ENCODE measurements around the gene METTL26. TPM values are rescaled to one million over a fixed set of nuclear protein-coding genes. Genes with fewer than 3 reads are reported as not detected.

METTL26 gene
- total and polyA plus RNA-seq, 10 of the 15 experiments (the other 5 are each of a cell fraction or from before 2014, with no cell fraction given) = 5.4 to 163 (median 79.3) TPM

GRCh38 chr16:589658-590187, 46.4 kb downstream of the METTL26 start, which contains the start of gene RAB40C (continued):
- TF ChIP-seq, protein P1, sequence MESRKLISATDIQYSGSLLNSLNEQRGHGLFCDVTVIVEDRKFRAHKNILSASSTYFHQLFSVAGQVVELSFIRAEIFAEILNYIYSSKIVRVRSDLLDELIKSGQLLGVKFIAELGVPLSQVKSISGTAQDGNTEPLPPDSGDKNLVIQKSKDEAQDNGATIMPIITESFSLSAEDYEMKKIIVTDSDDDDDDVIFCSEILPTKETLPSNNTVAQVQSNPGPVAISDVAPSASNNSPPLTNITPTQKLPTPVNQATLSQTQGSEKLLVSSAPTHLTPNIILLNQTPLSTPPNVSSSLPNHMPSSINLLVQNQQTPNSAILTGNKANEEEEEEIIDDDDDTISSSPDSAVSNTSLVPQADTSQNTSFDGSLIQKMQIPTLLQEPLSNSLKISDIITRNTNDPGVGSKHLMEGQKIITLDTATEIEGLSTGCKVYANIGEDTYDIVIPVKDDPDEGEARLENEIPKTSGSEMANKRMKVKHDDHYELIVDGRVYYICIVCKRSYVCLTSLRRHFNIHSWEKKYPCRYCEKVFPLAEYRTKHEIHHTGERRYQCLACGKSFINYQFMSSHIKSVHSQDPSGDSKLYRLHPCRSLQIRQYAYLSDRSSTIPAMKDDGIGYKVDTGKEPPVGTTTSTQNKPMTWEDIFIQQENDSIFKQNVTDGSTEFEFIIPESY (IDR thresholded peaks at IDR 0.05) = no peak; the same call in 1 of the 2 replicates
- no peak for TF ChIP-seq USF1 (IDR thresholded peaks at IDR 0.05; ENCODE audit: borderline replicate concordance, extremely low read length, insufficient read depth, low read depth, low read length)
- no peak for TF ChIP-seq CBX3 (IDR thresholded peaks at IDR 0.05; ENCODE audit: borderline replicate concordance, low read depth)
- no peak for TF ChIP-seq NFYA (IDR thresholded peaks at IDR 0.05; ENCODE audit: borderline replicate concordance, low read depth, low read length)
- no peak for TF ChIP-seq NR2F1 (conservative IDR thresholded peaks at IDR 0.05)
- no peak for TF ChIP-seq JUNB (IDR thresholded peaks at IDR 0.05)
- peak; percentile 27; the same call in 1 of the 2 replicates for TF ChIP-seq ATF7 (IDR thresholded peaks at IDR 0.05; ENCODE audit: low read depth)
- TF ChIP-seq TARDBP (IDR thresholded peaks at IDR 0.05; ENCODE audit: borderline replicate concordance) = no peak
- no peak for TF ChIP-seq ZBED1 (IDR thresholded peaks at IDR 0.05; ENCODE audit: borderline replicate concordance)
- TF ChIP-seq, protein P2, sequence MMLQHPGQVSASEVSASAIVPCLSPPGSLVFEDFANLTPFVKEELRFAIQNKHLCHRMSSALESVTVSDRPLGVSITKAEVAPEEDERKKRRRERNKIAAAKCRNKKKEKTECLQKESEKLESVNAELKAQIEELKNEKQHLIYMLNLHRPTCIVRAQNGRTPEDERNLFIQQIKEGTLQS (IDR thresholded peaks at IDR 0.05; ENCODE audit: borderline replicate concordance, extremely low read depth, low read depth, low read length) = no peak
- TF ChIP-seq HDAC2 (IDR thresholded peaks at IDR 0.05) = no peak
- TF ChIP-seq MYC (IDR thresholded peaks at IDR 0.05; ENCODE audit: insufficient read depth, insufficient read length, insufficient replicate concordance, low read length, severe bottlenecking) = no peak
- peak; percentile 92 for TF ChIP-seq NFYB (IDR thresholded peaks at IDR 0.05; ENCODE audit: insufficient read depth, low read depth, low read length)
- TF ChIP-seq ZNF622 (IDR thresholded peaks at IDR 0.05) = no peak
- TF ChIP-seq, protein P3, sequence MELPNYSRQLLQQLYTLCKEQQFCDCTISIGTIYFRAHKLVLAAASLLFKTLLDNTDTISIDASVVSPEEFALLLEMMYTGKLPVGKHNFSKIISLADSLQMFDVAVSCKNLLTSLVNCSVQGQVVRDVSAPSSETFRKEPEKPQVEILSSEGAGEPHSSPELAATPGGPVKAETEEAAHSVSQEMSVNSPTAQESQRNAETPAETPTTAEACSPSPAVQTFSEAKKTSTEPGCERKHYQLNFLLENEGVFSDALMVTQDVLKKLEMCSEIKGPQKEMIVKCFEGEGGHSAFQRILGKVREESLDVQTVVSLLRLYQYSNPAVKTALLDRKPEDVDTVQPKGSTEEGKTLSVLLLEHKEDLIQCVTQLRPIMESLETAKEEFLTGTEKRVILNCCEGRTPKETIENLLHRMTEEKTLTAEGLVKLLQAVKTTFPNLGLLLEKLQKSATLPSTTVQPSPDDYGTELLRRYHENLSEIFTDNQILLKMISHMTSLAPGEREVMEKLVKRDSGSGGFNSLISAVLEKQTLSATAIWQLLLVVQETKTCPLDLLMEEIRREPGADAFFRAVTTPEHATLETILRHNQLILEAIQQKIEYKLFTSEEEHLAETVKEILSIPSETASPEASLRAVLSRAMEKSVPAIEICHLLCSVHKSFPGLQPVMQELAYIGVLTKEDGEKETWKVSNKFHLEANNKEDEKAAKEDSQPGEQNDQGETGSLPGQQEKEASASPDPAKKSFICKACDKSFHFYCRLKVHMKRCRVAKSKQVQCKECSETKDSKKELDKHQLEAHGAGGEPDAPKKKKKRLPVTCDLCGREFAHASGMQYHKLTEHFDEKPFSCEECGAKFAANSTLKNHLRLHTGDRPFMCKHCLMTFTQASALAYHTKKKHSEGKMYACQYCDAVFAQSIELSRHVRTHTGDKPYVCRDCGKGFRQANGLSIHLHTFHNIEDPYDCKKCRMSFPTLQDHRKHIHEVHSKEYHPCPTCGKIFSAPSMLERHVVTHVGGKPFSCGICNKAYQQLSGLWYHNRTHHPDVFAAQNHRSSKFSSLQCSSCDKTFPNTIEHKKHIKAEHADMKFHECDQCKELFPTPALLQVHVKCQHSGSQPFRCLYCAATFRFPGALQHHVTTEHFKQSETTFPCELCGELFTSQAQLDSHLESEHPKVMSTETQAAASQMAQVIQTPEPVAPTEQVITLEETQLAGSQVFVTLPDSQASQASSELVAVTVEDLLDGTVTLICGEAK (IDR thresholded peaks at IDR 0.05; ENCODE audit: borderline replicate concordance) = no peak
- peak; percentile 57 for TF ChIP-seq CEBPZ (IDR thresholded peaks at IDR 0.05; ENCODE audit: low read depth, low read length)
- TF ChIP-seq CHD1 (IDR thresholded peaks at IDR 0.05; ENCODE audit: low read depth, low read length) = no peak
- no peak for TF ChIP-seq HDAC6 (IDR thresholded peaks at IDR 0.05; ENCODE audit: unreplicated experiment)

All from GM12878 (cell line).